GM18508 (cell line): ENCODE data around the gene HID1.

Experiments
- ATAC-seq: cut with Tn5 transposase; IDR thresholded peaks from one replicate; pipeline ENCODE4 v1.9.1; 2021; ENCODE audit warnings: moderate number of reproducible peaks; ENCODE audit not compliant: insufficient read depth, unreplicated experiment

The HID1 gene

DNA sequence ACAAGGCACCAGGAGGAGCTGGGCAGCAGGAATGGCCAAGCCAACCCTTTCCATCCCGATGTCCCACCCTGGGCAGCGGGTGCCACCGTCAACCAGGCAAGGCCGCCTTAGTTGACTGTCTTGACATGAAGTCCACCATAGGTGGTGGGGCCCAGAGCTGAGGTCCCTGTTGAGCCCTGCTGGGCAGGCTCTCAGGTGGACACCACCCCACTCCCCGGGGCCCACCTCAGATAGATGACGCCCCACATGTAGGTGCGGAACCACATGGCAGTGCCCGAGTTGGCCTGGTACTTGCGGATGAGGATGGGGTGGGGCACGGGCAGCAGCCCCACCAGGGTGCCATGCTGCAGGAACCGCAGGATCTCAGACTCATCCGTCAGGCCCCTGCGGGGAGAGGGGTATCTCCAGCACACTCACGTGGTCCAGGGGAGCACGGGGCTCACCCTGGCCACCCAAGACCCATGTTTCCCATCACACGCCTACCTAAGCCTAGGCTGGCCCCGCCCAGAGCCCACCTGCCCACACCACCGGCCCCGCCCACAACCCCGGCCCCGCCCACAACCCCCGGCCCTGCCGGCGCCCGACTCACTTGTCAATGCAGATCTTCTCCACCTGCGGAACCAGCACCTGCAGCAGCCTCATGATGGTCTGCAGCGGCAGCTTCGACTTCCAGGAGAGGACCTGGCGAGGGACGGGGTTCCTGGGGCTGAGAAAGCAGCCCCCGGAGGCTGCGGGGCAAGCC is 20.7 kb downstream of the HID1 start:
- ATAC-seq: no peak

DNA sequence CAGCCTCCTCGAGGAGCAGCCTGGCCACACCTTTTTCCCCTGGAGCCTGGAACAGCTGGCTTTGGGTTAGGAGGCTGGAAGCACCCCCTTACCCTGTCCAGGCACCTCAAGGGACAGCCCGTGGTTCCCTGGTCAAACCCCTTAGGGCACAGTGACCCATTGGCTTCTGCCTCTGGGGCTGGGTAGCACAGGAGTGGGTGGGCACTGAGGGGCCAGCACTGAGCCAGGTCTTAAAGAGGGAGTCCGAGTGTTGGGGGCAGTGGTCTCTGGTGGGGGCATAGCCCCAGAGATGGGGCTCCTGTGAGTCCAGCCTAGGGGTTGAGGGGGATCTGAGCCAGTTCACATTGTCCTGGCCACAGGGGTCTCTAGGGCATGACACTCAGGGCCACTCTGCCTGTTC is 21.5 kb downstream of the HID1 start:
- ATAC-seq: no peak

DNA sequence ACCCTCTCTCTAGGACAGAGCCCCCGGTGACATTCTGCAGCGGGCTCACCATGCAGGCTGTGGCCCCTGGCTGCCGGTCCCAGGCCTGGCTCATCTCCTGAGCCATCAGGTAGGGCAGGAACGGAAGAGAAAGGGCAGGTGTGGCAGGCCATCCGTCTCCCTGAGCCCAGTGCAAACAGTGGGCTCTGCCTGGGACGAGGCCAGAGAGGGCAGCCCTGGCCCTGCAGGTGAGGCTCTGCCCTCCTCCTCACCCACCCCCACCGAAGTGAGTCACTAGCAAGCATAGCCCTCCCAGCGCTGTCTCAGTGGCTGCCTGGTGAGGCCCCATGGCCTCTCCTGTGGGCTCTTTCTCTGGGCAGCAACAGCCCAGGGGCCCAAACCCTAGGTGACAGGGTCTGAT is 22.4 kb downstream of the HID1 start:
- ATAC-seq: no peak

DNA sequence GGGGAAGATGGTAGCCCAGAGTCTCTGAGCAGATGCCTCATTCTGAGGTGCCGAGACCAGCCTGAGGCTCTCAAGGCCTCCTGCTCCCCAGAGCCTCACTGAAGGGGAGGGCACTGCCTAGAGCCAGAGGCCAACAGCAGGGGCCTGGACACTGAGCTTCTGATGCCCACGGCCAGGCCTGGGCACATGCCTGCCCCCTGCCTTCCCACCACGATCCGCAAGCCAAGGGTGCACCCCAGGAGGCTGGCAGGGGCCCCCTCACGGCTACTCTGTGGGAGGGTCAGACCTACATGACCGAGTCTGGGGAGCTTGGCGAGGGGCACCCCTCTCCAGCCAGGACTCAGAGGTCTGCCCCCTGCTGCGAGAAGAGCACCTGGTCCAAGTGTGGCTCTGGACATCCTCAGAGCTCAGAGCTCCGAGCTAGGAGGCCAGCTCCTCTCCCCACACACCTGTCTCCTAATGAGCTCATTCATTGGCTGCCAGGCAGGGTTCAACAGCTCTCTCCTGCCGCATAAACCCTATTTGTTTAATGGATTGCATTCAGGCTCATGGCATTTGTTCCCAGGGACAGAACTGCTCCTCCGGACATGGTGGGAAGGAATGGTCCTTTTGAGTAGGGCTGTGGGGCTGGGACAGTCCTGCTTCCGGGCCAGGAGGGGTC is 23.0 kb downstream of the HID1 start:
- no peak for ATAC-seq

DNA sequence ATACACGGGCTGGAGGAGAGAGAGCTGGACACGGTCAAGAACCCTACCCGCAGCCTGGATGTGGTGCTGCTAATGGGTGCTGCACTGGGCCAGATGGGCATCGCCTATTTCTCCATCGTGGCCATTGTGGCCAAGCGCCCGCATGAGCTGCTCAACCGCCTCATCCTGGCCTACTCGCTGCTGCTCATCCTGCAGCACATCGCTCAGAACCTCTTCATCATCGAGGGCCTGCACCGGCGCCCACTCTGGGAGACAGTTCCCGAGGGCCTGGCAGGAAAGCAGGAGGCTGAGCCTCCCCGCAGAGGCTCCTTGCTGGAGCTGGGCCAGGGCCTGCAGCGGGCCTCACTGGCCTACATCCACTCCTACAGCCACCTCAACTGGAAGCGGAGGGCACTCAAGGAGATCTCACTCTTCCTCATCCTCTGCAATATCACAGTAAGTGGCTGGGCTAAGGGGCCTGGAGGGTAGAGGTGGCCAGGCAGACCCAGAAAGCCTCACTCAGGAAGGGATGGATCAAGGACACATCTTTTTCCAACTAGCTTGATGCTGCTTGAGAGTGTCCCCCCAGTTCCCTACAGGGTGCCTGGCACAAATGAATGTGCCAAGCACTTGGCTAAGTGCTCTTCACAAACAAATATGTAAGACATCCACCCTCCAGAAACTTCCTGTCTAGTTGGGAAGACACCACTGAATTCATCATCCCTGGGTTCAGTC is 25.4 kb downstream of the HID1 start:
- ATAC-seq: no peak

DNA sequence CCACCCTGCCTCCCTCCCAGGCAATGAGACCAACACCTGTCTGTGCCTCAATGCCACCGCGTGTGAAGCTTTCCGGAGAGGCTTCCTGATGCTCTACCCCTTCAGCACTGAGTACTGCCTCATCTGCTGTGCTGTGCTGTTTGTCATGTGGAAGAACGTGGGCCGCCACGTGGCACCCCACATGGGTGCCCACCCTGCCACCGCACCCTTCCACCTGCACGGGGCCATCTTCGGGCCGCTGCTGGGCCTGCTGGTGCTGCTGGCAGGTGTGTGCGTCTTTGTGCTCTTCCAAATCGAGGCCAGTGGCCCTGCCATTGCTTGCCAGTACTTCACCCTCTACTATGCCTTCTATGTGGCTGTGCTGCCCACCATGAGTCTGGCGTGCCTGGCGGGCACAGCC is 25.9 kb downstream of the HID1 start:
- no peak for ATAC-seq

DNA sequence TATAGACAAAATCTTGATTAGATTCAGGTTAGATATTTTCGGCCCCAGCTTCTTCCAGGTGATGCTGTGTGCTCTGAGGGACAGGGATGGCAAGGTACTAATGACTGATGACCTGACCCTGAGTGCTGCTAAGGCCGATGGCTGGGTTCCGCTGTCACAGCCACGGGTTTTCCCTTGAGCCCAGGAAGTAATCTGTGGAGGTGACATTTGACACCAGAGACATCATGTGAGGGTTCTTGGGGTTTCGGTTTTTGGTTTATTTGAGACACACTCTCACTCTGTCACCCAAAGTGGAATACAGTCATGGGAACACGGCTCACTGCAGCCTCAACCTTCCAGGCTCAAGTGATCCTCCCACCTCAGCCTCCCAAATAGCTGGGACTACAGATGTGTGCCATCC is 27.0 kb downstream of the HID1 start:
- no peak for ATAC-seq

DNA sequence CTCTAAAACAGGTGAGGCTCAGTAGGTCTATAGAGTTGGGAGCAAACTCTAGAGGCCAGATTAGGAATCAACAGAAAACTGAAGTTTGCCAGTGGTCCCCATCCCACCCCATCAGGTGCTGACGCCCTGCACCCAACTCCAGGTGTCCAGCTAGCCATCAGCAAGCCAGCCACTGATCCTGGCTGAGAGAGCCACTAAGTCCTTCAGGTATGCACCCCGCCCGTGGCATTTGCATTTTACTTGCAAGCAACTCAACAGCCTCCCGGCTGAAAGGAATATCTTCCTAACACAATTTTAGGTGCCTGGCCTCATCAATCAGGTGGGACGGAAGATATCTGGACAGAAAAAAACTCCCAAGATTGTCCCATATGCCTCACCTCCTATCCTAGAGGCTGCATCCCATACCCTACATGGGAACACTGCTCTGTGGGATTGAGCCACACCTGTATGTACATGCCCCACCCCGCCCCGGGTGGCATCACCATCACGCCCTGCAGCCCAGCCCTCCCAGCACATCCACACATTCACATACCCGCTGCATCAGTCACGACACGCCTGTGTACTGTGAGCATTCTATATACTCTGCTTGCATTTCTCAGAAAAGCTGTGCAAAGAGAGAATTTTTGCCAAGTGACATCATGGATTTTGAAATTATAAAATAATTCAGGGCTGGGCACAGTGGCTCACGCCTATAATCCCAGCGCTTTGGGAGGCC is 28.6 kb downstream of the HID1 start:
- no peak for ATAC-seq

DNA sequence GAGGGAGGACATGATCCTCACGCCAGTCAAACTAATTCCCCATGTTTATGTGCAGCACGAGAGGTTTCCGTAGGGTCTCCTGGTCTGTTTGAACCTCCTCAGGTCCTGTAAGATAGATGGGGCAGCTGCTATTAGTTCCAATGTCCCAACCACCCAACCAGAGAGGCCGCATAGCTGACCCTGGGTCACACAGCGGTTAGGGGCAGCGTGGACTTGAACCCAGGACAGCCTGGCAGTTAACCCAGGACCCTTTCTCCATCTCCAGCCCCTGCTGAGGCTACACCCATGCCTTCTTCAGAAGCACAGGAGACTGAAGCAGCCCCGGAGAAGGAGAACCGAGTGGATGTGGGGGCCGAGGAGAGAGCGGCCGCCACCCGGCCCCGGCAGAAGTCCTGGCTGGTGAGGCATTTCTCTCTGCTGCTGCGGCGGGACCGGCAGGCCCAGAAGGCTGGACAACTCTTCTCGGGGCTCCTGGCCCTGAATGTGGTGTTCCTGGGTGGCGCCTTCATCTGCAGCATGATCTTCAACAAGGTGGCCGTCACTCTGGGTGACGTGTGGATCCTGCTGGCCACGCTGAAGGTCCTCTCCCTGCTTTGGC is 31.3 kb downstream of the HID1 start:
- ATAC-seq: no peak

DNA sequence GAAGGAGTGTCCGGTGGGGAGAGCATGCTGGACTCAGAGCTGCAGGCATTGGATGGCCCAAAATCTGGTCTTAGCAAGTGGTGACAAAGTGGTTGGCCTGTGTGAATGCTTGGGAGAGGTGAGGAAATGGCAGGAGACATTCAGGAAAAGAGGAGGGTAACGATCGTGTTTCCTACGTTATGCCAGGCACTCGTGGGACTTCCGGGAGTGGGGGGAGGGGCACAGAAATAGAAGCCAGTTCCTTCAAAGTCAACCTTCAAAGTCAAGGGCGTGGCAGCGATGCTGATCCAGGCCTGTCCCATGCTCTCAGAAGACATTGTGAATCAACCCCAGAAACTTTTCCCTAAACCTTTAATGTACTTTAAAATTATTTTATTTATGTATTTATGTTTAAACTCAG is 33.0 kb downstream of the HID1 start:
- no peak for ATAC-seq

DNA sequence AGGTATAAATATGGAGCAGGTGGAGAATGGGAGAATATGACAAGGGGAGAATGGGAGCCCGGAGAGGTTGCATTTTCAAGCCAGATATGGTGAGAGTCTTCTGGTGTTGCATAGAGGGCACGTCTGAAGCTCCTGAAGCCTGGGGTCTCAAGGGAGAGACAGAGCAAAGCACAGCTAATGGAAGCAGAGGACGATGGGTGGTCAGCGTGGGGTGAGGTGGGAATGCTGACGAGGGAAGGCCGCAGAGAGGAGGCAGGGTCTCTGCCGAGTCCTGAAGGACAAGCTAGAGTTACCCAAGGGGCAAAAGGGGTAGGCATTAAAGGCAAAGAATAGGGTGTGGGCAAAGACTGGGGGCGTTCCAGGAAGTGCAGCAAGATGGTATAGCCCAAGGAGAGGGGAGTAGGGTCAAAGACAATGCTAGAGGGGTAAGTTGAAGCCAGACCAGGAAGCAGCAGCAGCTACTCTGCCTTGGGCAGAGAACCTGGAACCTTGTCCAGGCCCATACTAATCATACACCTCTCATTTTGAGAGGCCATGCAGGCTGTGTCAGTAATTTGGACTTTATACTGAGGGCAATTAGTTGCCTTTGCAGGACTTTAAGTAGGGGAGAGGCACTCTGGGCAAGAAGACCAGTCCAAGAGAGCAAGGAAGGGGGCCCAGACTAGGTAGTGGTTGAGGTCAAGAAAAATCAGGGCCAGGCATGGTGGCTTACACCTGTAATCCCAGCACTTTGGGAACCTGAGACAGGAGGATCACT is 34.2 kb downstream of the HID1 start:
- no peak for ATAC-seq

DNA sequence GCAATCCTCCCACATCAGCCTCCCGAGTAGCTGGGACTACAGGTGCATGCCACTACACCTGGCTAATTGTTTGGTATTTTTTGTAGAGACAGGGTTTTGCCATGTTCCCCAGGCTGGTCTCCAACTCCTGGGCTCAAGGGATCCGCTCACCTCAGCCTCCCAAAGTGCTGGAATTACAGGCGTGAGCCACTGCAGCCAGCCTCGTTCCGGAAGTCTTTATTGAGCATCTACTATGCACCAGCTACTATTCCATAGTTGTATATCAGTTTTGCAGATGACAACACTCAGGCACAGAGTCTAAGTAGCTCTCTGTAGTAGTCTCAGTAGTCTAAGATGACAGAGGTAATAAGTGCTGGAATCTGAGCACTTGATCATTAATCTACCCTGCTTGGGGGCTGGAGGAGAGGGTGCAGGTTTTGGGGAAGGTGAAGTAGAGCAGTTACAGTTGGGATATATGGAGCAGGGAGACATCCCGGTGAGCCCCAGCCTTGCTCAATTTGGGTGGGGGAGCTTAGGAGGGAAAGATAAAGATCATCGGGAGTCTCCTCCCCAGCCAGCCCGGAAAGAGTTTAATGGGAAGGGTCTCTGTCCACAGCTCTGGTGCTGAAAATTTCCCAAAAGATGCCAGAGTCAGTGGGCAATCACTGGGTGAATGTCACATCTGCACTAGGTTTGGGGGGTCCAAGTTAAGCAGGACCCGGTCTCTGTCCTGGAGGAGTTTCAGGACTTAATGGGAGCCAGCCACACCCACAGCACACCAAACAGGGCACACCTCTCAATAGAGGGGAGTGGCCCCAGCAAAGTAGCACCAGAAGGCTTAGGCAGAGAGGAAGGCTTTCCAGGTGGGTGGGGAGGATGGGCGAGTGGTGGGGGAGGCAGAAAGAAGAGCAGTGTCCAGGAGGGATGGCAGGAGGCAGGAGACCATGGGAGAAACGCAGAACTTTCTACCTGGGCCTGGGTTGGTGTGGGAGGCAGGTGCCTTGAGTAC is 35.2 kb downstream of the HID1 start:
- ATAC-seq: no peak

DNA sequence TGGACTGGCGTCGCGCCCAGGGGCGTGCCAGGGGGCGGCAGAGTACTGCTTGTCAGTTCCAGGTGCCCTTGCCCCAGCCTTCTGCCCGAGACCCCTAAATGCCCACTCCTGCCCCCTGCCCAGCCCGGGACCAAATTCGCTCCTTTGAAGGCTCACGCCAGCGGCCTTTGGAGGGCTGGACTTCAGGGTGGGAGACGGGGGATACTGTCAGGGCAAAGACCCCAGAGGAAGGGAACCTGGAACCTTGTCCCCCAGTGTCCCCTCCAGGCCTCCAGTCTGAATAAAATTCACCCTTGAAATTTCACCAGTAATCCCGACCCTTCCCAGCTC is 36.1 kb downstream of the HID1 start:
- no peak for ATAC-seq

DNA sequence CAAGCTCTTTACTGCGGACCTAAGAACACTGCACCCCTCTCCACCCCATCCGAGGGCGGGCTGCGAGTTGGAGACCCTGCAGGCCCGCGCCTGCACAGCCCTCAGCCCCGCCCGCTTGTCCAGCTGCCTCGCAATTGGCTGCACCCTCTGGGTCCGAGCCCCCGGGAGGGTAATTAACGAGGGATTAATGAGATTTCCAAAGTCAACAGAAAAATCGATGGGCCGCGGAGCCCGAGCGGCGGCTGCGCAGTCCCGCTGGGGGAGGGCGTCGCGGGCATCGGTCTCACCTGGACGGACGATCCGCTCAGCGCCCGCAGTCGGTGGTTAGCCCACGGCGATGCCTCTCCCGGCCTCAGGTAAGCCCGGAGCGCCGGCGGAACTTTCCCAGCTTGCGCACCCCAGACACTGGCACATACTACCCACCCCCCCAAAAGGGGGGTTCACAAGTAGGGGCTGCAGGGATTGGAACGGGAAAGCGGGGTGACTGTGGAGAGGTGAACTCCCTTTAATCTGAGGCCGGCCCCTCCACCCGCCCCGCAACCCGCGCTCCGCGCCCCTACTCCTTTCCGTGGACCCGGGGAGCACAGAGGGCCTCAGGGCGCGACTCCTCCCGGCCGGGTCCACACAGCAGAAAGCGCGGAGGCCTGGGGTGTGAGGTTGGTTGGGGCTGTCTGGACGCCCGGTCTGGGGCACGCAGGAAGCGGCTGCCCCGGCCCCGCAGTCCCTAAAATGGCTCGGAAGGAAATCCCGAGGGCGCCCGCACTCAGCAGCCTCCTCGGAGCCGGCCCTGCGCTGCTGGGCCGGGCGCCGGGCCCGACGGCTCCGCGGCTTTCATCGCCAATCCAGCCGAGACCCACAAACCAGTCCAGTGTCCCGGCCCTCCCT is 36.7 kb downstream of the HID1 start, which contains the start of gene OTOP3:
Gene OTOP3, plus strand, starts transcription at position 314 of the 885 bp plus-strand sequence. Its CDS starts 24 bp downstream, at position 338.
- ATAC-seq: no peak

DNA sequence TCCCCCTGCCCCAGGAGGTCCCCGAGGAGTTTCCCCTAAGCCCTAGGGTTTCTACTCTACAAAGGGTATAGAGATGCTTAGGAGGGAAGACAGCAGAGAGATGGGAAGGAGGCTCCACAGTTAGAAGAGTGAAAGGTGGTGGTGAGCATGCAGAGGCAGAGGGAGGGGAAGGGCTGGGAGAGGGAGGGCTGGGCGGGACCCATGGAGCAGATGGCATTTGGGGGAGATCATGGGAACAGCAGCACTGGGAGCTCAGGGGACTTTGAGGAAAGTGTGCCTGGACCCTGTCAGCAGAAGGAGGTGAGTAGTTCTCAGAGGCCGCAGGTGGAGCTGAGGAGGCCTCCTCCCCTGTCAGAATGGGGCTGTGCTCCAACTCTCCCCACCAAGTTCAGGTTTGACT is 37.5 kb downstream of the HID1 start:
- ATAC-seq: no peak

DNA sequence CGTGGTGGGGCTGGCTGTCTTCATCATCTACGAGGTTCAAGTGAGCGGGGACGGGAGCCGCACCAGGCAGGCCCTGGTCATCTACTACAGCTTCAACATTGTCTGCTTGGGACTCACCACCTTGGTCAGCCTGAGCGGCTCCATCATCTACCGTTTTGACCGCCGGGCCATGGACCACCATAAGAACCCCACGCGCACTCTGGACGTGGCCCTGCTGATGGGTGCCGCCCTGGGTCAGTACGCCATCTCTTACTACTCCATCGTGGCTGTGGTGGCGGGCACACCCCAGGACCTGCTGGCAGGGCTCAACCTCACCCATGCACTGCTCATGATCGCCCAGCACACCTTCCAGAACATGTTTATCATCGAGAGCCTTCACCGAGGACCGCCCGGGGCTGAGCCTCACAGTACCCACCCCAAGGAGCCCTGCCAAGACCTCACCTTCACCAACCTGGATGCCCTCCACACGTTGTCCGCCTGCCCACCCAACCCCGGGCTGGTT is 42.0 kb downstream of the HID1 start:
- no peak for ATAC-seq

DNA sequence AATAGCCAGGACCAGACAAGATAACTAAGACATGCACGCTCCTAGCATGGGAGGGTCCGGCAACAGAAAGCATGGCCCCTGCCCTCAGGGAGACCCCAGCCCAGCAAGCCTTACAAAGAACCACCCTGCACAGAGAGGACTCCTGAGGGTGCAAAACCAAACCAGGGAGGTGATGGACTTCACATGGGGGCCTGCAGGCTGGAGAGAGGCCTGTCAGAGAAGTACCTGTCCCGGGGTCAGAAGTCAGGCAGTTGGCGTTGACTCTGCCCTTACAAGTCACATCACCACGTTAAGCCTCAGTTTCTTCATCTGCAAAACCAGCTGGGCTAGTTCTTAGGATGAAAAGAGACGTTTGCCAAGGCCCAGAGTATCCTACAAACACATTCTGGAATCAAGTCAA is 43.8 kb downstream of the HID1 start:
- no peak for ATAC-seq

DNA sequence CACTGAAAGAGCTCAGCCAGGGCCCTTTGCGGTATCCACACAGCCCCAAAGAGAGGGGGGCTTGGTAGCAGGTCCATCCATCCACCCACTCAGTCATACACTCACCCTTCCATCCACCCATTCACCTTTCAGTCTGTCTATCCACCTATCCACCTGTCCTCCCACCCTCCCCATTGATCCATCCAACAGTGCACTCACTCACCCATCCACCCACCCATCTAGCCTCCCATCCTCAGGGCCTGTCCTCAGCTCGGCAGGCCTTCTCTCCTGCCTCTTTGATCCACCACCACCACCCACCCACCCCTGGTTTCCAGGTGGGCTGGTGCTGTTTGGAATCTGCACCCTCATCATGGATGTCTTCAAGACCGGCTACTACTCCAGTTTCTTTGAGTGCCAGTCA is 47.3 kb downstream of the HID1 start:
- no peak for ATAC-seq
